ENCODE data around the gene MTREX.

MTREX gene

DNA sequence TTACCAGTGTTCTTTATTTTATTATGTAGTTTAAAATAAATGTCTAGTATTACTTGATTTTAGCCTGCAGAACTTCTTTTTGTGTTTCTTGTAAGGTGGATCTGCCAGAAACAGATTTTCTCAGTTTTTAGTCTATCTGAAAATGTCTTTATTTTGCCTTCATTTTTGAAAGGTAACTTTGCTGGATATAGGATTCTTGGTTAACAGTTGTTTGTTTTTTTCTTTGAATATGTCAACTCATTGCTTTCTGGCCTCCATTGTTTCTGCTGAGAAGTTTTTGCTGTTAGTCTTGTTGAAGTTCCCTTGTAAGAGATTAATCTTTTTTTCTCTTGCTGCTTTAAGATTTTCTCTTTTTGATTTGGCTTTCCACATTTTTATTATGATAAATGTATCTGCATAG, 75.5 kb downstream of the MTREX start:
- DNase-seq (ENCODE audit: low read depth, low spot score) = no peak

DNA sequence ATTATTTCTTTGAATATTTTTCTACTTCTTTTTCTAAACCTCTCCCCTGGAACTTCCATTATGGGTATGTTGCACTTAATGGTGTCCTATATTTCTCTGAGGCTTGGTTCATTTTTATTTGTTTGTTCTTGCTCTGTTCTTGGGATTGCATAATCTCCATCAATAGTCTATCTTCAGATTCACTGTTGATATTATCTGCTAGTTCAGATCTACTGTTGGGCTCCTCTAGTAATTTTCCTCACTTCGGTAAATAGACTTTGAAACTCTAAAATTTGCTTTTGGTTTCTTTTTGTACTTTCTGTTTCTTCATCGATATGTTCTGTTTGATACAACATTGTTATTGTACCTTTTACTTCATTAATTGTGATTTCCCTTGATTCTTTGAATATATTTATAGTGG, 76.3 kb downstream of the MTREX start:
- DNase-seq (ENCODE audit: low read depth, low spot score) = no peak

DNA sequence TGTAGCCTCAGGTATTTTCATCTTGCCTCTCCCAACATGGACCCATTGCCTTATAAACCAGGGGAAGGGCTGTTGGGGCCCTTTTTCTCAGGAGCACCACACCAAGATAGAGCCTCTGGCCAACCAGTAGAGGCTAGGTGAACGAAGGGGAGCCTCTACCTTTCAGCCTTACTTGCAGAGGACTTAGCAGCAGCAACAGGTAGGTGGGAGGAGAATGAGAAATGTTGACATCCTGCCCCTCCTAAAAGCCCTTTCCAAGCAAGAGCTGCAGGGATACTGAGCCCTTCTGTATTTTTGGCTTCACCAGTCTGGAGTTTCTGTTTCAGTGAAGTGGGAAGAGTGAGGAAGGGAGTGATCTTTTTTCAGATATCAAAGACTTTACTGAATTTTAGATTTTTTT, 77.4 kb downstream of the MTREX start:
- DNase-seq (ENCODE audit: low read depth, low spot score) = no peak

DNA sequence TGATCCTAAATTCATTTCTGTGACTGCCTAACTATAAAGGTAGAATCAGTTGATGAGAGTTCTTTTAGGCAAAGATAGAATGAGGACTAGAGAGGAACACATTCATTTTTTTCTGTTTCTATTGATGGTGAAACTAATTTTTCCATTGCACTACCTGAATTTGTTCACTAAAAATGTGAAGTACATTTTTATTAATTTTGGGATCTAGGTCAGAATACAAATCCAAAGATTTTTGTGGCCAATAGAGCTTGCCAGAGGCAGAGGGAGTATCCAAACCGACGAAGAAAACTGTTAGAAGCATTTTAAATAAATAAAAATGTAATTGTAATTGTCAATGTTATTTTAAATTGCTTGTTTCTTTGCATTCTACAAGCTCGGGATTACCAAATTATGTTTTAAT, 78.1 kb downstream of the MTREX start:
- DNase-seq (ENCODE audit: low read depth, low spot score) = no peak

DNA sequence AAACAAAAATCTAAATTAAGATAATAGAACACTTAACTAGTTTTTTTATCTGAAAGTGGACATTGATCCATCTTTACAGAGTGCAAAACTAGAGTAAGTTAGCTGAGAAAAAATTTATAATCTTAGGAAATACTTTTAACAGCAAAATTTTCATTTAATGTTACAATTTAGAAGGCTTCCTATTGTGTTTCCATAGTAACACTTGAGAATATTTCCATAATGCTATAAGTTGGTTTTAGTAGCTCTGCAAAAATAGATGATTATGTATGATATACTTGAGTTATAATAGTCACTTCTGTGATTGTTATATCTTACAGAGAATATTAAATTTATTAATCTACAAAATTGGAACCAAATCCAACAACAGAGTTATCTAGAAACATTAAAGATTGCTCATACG, 78.6 kb downstream of the MTREX start:
- no peak for DNase-seq (ENCODE audit: low read depth, low spot score)

DNA sequence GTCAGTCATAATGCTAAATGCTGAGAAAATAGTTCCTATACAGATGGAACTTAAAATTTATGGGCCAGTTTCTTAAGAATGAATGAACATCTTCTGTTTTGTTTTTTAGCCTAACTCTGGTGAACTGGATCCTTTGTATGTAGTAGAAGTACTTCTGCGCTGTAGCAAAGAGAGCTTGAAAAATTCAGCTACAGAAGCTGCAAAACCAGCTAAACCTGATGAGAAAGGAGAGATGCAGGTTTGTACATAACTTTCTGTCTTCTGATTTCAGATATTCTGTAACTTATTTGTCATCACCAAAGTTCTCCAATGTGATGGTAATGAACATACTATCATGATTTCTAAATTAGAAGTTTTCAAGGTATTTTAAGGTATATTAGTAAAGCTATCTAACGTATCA, 80.1 kb downstream of the MTREX start:
- DNase-seq (ENCODE audit: low read depth, low spot score) = no peak

DNA sequence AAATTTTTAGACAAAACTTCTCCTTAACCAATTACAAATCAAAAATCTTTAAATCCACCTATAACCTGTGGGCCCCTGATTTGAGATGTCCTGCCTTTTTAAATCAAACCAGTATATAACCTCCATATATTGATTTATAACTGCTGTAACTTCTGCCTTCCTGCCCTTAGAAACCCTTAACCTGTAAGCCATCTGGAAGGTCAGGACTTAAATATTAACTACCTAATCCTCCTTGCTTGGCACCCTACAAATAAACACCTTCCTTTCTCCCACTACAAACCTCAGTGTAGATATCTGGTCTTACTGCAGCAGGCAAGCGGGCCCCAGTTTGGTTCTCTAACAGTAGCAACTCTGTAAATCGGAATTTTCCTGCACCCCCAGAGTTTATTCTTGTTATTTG, 83.9 kb downstream of the MTREX start:
- no peak for DNase-seq (ENCODE audit: low read depth, low spot score)

DNA sequence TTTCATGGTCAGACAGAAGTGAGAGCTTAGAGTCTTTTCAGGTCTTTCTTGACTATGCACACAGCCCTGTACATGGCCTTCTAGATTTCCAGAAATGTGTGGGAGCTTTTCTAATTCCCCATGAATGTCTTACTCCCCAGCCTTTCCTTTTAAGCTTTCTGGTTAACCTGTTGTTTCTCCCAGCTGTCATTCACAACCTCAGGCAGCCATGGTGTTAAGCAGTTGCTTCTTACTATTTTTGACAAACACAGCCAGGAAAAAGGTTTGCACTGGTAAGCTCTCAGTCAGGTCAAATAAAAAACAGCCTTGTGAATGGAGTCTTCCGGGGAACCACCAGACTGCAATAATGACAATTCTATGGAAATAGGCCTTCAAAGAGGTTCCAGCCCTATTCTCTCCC, 84.9 kb downstream of the MTREX start:
- DNase-seq (ENCODE audit: low read depth, low spot score) = no peak

DNA sequence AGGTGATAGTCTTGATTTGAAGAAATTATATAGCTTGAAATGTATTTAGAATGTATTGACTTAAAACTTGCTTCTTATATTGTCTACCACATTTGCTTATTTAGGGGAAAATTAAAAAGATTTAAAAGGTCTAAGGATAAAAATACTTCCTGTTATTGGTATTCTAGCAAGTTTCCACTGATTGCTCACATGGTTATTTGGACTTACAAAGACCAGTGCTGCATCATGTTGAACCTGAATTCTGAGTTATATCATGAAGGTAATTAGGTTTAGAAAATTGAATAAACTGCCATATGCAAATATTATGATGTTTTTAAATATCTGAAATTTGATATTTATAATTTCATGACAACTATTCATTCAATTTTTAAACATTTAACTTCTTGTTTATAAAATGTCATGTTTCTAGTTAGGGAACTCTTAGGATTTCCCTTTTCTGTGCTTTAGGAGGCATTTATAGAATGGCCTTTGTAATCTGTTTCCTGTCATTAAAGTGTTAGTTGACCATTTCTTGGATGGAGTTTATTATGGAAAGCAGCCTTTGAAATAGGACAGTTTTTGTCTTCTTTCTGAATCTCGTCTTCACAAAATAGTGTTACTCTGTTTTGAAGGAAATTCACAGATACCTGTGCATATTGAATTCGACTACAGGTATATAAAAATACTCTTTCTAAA, 85.8 kb downstream of the MTREX start:
- DNase-seq (ENCODE audit: low read depth, low spot score) = no peak

DNA sequence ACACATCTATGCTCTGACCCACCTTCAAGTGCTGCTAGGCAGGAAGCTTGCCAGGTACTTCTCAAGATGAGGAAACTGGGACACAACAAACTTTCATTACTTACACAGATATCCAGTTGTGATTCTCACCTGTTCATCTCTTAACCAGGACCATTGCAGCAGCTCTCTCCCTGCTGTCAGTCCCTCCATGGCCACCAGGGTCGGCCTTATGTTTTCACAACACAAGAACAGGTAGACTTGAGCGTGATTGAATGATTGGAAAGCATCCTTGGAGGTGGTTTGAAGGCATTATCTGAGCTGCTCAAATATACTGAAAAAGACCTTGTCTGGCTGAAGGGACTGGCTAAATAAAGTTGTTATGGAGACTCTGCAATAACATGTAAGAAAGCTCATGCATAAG, 94.4 kb downstream of the MTREX start:
- no peak for DNase-seq (ENCODE audit: low read depth, low spot score)

DNA sequence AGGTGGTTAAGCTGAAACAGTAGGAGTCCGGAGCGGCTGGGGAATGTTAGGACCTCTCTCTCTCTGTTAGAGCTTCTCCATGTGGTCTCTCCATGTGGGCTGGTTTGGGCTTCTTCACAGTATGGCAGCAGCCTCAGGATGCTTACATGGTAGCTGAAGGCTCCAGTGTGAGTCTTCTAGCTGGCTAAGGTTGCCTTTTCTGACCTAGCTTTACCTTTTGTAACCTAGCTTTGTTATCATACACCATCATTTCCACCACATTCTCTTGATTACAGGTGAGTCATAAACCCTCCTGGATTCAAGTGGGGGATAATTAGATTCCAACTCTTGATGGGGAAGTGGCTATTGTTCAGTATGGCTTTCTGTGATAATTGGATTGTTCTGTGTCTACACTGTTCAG, 98.5 kb downstream of the MTREX start:
- DNase-seq (ENCODE audit: low read depth, low spot score) = no peak

DNA sequence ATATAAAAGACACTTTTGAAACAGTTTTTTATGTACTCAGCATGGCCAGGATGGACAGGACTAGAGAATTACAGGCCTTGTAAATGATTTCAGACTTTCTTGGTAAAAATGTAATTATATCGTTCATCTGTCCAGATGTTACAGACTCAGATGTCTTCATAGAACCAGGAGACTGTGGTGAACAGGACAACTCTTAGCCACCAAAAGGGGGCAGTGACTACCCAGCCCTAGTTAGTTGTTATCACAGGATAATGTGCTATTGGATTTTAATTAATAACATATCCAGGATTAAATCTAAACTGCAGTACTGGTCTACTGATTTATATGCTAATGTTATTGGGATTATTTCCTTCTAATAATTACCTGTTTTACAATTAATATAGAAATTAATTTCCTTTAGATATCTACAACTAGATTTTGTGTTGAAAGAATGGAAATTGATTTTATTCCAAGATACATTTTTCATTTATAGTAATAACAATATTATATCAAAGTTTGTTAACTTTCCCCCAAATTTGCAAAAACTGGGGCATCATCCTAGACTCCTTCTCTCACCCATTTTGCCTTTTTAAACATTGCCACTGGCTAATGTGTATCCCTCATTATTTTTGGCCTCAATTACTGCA, 99.4 kb downstream of the MTREX start:
- DNase-seq (ENCODE audit: low read depth, low spot score) = no peak

DNA sequence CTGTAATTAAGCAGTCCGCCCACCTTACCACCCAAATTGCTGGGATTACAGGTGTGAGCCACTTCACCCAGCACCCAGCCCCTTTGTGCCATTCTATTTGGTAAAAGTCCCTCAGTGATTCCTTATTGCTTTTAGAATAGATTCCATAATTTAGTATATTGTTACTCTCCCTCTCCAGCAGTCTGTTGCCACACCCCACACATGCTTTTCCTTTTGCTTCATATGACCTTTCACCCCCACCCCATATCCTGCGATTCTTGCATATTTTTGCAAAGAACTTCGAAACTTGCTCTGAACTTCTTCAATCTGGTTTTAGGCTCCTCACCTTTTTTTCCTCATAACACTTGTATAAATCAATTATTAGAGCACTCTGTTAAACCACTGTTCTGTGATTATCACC, 100.2 kb downstream of the MTREX start:
- no peak for DNase-seq (ENCODE audit: low read depth, low spot score)

DNA sequence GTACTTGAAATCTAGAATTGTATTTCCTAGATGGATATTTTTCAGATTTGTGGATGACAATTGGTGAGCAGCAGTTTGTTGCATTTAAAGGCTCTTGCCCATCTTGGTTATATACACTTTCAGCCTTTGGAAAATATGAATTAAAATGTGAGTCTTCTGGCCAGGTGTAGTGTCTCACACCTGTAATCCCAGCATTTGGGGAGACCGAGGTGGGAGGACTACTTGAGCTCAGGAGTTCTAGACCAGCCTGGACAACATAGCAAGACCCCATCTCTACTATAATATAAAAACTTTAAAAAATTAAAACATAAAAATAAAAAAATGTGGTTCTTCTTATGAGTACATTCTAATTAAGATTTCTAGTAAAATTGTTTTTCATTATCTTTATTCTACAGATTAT, 102.0 kb downstream of the MTREX start:
- DNase-seq (ENCODE audit: low read depth, low spot score) = no peak

DNA sequence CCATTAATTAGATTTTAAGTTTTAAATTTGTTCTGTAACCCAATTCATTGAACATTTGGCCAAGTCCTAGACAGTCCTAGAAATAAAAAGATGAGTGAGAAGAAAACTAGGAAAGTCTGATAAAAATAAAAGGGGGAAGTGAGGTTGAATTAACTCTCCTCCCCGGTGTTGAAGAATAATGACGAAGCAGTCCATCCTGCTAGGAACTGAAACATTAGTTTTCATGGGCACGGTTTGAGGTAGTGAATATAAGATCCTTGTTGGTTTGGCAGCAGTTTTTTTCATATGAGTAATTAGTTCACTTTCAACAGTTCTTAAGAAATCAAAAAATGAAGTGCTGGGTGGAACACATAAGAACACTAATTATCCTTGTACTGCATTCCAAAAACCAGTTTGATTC, 103.1 kb downstream of the MTREX start:
- no peak for DNase-seq (ENCODE audit: low read depth, low spot score)

DNA sequence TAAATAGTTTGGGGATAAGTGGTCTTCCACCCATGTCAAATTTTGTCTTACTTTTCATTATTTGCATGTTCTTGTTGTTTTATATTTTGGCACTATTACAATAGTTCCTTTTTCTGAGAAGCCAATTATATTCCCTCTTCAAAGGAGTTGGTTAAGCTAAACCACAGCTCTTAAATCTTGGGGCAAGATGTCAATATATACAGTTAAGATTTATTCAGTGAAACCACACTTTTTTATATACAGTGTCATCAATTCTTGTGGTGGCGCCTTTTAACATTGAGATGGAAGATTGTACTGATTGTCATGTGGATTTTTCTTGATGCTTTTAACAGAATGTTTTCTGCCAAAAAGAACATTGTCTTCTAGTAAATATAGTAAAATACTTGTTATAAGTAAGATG, 104.1 kb downstream of the MTREX start:
- no peak for DNase-seq (ENCODE audit: low read depth, low spot score)

DNA sequence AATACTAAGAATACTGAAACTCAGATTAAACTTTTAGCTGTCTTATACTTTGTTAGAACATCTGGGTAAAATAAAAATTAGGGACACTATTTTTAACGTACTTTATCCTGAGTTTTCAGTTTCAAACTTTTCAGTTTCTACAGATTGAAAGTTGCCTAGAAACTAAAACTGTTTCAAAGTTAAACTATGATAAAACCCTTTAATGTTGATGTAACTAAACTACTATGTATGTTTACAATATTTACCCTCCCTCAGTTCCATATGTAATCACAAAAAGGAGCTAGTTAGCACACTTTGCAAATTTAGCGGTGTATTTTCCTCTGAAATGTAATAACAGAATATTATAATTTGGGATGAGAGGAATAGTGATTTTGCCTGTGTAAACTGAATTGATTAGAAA, 105.9 kb downstream of the MTREX start:
- no peak for DNase-seq (ENCODE audit: low read depth, low spot score)

DNA sequence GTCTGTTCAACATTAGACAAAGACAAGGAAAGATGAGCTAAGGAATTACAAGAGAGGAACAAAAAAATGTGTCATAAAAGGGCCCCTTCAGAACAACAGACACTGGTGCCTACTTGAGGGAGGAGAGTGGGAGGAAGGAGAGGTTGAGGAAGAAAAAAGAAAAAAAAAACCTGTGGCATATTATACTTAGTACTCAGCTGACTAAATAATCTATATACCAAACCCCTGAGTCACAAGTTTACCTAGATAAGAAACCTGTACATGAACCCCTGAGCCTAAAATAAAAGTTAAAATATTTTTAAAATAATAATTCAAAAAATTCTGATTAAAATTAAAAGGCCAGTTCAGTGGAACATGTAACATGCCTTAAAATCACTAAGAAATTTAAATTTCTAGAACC, 107.3 kb downstream of the MTREX start:
- no peak for DNase-seq (ENCODE audit: low read depth, low spot score)

DNA sequence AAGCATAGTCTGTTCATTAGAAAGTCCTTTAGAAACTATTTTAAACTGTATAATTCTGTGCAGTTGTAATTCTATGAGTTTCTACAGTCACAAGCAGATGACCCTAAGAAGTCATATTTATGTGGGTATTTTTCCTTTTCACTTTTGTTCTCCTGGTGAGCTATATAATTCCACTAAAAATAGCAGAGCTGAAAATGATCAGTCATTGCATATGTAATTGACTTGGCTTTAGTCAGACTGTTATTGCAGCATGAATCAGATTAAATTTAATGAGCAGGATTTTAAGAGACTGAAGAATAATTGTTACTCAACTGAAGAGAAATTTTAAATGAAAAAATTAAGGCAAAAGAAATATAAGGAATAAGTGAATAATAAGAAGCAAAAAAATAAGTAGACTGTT, 108.5 kb downstream of the MTREX start:
- DNase-seq (ENCODE audit: low read depth, low spot score) = no peak

DNA sequence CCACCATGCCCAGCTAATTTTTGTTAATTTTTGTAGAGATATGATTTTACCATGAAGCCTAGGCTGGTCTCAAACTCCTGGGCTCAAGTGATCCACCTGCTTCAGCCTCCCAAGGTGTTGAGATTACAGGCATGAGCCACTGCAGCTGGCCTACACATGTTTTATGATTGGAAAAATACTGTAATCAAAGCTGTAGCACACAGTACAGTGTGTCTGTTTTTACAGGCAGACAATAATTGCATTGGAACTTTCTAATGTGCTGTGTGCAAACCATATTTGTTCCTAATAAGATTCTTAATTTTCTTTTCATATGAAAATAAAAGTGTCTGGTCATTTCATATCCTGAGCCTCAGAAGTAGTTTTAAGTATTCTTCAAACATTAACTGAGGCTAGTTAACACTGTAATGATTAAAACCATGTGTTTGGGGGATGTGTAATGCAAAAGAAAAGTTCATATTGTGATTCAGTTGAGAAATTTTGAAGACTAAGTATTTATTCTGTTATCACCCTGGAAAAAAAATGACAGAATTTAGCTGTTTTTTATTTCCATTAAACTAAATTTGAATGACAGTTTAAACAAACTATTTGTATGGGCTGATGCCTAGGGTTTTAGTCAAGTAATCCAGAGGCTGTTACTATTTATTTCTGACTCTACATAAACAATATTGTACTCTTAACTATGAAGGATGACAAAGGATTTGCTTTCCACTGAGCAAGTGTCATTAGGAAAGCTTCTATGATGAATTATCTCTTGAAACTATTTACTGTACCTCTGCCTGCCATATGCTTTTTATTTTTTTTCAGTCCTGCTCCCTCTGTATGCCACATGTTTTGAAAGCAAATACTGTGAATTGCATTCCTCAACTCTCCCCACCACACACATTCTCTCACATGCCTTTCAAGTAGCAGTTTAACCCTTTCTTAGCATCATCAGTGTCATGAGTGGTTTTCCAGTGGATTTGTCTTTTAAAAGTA, 111.5 kb downstream of the MTREX start:
- DNase-seq (ENCODE audit: low read depth, low spot score) = no peak

DNA sequence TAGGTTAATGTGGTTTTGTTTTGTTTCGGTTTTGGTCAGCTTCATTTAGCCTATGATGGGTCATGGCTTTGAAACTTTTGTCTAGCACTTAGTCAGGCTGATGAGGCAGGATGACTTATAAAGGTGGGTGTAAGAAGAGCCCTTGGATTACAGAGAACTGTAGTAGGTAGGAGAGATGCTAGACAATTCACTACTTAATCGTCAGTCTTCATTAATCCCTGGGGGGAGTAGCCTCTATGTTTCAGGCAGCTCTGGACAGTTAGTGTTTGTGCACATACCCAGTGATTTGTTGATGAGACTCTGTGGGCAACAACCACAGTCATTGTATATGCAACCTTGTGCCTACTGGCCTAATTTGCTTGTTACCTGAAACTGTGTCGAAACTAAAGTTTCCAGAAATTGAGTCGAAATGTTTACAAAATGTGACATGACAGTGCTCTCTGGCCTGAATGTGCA, 113.3 kb downstream of the MTREX start:
- DNase-seq (ENCODE audit: low read depth, low spot score) = no peak

DNA sequence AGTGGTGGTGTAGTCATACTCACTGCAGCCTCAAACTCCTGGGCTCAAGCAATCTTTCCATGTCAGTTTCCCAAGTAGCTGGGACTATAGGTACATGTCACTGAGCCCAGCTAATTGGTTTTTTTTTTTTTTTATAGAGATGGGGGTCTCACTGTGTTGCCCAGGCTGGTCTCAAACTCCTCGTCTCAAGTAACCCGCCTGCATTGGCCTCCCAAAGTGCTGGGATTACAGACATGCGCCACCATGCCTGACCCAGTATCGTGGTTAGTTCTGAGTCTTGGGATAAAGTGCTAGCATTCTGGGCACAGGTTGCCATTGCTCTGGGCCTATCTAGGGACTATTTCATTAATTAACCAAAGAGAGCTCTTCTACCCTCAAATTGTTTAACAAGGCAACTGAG, 118.7 kb downstream of the MTREX start:
- DNase-seq (ENCODE audit: low read depth, low spot score) = no peak

DNA sequence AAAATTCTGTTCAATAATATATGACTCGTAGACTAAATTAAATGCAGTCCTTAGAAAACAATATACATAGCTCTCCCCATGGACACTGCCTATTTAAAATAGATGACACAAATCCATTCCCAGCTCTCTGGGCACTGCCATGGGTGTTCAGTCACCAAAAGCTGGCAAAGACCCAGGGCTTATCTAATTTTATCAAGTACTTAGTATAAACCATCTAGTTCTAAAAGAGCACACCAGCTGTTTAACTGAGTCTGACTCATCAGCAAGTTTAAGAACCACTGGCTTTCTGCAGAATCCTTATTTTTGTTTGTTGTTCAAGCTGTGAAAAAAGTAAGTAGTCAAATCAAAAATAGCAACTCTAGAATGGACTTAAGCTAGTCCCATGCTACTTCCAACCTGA, 119.4 kb downstream of the MTREX start:
- no peak for DNase-seq (ENCODE audit: low read depth, low spot score)

All from iPS DF 19.7 (cell line).